NK-92 treated with Interleukin-12 subunit alpha and Interleukin-12 subunit beta, amount 100 ng/mL, for 24 hours (cell line): ENCODE data around the gene ASPSCR1.

Experiments
- DNase-seq: peaks from one replicate; lab custom pipeline; 2025; lab: John Stamatoyannopoulos, UW

Gene ASPSCR1

GRCh38 chr17:82012640-82013295 lies 35.3 kb downstream of the ASPSCR1 start:
- DNase-seq, result no peak

GRCh38 chr17:82013341-82013740 lies 35.9 kb downstream of the ASPSCR1 start:
- no peak for DNase-seq

- no peak for DNase-seq
These were observed 36.4 kb downstream of the ASPSCR1 start for GRCh38 chr17:82013772-82014321.

GRCh38 chr17:82014432-82014831 lies 37.0 kb downstream of the ASPSCR1 start:
- DNase-seq, result no peak

- DNase-seq, result no peak
These were observed 37.5 kb downstream of the ASPSCR1 start for GRCh38 chr17:82014971-82015310.

- DNase-seq, result no peak
These were observed 38.0 kb downstream of the ASPSCR1 start for GRCh38 chr17:82015311-82015971.

GRCh38 chr17:82016061-82016874 lies 38.8 kb downstream of the ASPSCR1 start:
- DNase-seq, result no peak

GRCh38 chr17:82016875-82017459 lies 39.5 kb downstream of the ASPSCR1 start:
- no peak for DNase-seq

GRCh38 chr17:82017612-82018151 lies 40.3 kb downstream of the ASPSCR1 start:
- no peak for DNase-seq

- DNase-seq, result no peak
These were observed 40.9 kb downstream of the ASPSCR1 start for GRCh38 chr17:82018152-82018988.

- no peak for DNase-seq
These were observed 41.7 kb downstream of the ASPSCR1 start for GRCh38 chr17:82018989-82019689.

GRCh38 chr17:82019690-82020571 lies 42.5 kb downstream of the ASPSCR1 start:
- DNase-seq, result peak; percentile 55

- DNase-seq, result no peak
These were observed 43.2 kb downstream of the ASPSCR1 start for GRCh38 chr17:82020572-82021106.

- peak; percentile 25 for DNase-seq
These were observed 43.9 kb downstream of the ASPSCR1 start for GRCh38 chr17:82021107-82021899.

GRCh38 chr17:82021900-82022309 lies 44.5 kb downstream of the ASPSCR1 start:
- no peak for DNase-seq

GRCh38 chr17:82022310-82022980 lies 45.0 kb downstream of the ASPSCR1 start, which contains the start of gene CENPX:
TSS of gene CENPX (minus strand) at chr17:82022878. CDS start at chr17:82022861, 17 bp downstream.
- DNase-seq, result no peak

GRCh38 chr17:82022981-82023446 lies 45.6 kb downstream of the ASPSCR1 start, which contains the start of gene LRRC45:
TSS of gene LRRC45 (plus strand) at chr17:82023305. CDS start at chr17:82023644, 339 bp downstream.
- peak; percentile 100 for DNase-seq
